ENCODE measurements around the gene SPCS3.
A peak's percentile ranks its signal among the peaks of the same experiment; 100 is the strongest.
"Not testable (repeated sequence)": the region's sequence is repeated elsewhere in the genome, so short reads cannot be mapped to it uniquely, and the experiment has no call there.

SPCS3 gene

GRCh38 chr4:176319704-176320339, at the start of gene SPCS3:
SPCS3 (plus strand) TSS chr4:176319966; CDS start chr4:176320077, 111 bp downstream.
- peak; percentile 89 to 91 for ATAC-seq

- ATAC-seq, result peak; percentile 32 to 43
These were observed 49.1 kb upstream of the SPCS3 start for GRCh38 chr4:176270669-176271068.

- ATAC-seq, result no peak
These were observed 48.0 kb upstream of the SPCS3 start for GRCh38 chr4:176271749-176272148.

- no peak for ATAC-seq
These were observed 47.0 kb upstream of the SPCS3 start for GRCh38 chr4:176272799-176273198.

GRCh38 chr4:176273736-176274135, 46.0 kb upstream of the SPCS3 start:
- no peak for ATAC-seq

DNA sequence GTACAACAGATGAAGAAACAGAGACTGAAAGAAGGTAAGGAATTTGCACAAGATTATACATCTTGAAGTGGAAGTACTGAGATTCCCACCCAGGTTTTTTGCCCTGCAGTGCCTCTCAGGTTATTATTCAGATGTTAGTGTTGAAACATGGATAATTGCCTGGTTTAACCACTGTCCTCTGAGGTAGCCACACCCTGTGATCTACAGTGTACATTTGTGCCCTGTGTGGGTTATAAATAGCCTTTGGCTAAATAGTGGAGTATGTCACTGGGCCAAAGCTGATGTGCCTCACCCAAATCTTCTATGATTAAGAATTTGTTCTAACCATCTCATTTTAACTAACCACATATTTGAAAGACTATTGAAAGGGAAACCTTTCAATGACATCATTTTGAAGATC, 45.3 kb upstream of the SPCS3 start:
- ATAC-seq, result no peak

GRCh38 chr4:176276710-176277109, 43.1 kb upstream of the SPCS3 start:
- ATAC-seq, result no peak

GRCh38 chr4:176277162-176277904, 42.4 kb upstream of the SPCS3 start:
- no peak for ATAC-seq

DNA sequence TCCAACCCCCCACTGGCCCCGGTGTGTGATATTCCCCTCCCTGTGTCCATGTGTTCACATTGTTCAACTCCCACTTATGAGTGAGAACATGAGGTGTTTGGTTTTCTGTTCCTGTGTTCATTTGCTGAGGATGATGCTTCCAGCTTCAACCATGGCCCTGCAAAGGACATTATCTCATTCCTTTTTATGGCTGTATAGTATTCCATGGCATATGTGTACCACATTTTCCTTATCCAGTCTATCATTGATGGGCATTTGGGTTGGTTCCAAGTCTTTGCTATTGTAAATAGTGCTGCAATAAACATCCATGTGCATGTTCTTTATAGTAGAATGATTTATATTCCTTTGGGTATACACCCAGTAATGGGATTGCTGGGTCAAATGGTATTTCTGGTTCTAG, 40.2 kb upstream of the SPCS3 start:
- ATAC-seq, result not testable (repeated sequence)

DNA sequence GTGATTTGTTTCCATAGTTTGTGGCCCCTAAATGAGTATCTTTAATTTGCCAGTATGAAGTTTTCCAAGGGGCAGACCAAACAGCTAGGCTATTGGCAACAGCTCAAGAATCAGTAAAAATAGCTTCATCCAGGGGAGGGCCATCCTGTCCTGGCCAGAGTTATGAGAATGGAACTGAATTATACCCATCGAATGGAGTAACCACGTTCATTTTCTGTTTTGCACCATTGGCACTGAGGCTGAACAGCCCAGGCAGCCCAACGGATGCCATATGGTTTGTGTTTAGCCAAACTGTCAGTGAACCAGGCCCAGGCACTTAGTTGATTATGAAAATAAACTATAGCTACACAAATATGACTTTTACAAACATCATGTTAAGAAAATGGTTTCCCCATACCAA, 33.0 kb upstream of the SPCS3 start:
- no peak for ATAC-seq

- no peak for ATAC-seq
These were observed 32.2 kb upstream of the SPCS3 start for GRCh38 chr4:176287546-176287945.

- ATAC-seq, result no peak
These were observed 31.7 kb upstream of the SPCS3 start for GRCh38 chr4:176288020-176288419.

GRCh38 chr4:176289561-176289960, 30.2 kb upstream of the SPCS3 start:
- ATAC-seq, result no peak

GRCh38 chr4:176290520-176290919, 29.2 kb upstream of the SPCS3 start:
- no peak for ATAC-seq

GRCh38 chr4:176291748-176292147, 28.0 kb upstream of the SPCS3 start:
- ATAC-seq, result no peak

- no peak for ATAC-seq
These were observed 26.8 kb upstream of the SPCS3 start for GRCh38 chr4:176292920-176293319.

- ATAC-seq, result no peak
These were observed 26.1 kb upstream of the SPCS3 start for GRCh38 chr4:176293660-176294059.

- ATAC-seq, result not testable (repeated sequence)
These were observed 23.9 kb upstream of the SPCS3 start for GRCh38 chr4:176295907-176296306.

DNA sequence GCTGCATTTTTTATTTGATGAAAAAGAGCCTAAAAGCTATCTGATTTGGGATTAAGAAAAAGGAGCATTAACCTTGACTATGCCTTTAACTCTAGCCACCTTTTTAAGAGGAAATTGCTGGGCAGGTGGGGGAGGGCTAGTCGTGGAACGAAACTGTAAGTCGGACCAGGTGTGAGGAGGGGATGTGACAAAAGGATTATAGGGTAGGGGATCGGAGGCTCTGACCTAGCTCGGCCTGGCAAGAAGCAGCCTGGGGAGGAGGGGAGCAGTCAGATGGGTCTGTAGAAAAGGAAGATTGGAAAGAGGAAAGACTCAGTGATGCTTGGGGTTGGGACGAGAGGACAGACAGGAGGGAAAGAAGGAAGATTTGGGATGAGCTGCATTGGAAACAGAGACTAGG, 21.1 kb upstream of the SPCS3 start:
- ATAC-seq, result no peak

- no peak for ATAC-seq
These were observed 19.7 kb upstream of the SPCS3 start for GRCh38 chr4:176300036-176300435.

DNA sequence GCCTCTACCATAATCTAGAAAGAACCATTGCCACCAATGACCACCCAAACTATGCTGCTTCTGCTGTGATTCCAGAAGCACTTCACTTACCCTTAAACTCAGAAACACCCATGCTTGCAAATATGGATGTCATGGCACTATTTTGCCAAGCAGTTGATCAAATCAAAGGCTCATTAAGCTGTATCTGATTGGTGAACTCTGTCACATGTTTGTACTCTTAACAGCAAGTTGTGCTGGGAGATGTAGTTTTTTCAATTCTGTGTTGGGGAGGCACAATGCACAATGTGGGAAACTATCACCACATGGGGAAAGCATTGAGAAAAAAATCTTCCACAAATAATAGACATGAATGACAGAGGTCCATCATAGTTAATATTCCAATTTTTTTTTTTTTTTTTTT, 19.2 kb upstream of the SPCS3 start:
- no peak for ATAC-seq

GRCh38 chr4:176302283-176303275, 17.2 kb upstream of the SPCS3 start:
- ATAC-seq, result no peak

DNA sequence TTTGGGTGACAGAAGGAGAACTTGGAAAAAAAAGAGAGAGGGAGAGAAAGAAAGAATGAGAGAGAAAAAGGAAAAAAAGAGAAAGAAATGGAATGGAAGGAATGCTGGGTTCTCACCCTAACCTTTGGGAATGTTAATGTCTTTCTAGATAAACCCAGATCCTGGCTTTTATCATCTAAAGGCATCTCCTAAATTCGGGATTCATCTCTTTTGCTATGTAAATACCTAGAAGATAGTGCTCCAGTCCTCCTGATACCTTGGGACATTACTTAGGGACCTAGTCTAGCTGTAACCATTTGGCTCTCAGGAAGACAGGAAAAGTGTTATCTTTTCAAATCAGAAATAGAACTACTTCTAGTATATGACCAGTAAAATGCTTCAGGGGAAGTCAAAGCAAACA, 15.8 kb upstream of the SPCS3 start:
- no peak for ATAC-seq
